ENCODE measurements around the gene HUNK.

HUNK gene

GRCh38 chr21:31893851-31894415 is 21.1 kb downstream of the HUNK start:
- no peaks in the 10 kb centered on the region for H3K4me1 ChIP-seq (ENCODE audit: control insufficient read depth in 1 of 2, insufficient read depth in 1 of 2, low read depth in 1 of 2, low read length in 1 of 2)
- no peaks in the 10 kb centered on the region for H3K27me3 ChIP-seq

GRCh38 chr21:31894457-31894856 is 21.6 kb downstream of the HUNK start:
- no peaks in the 10 kb centered on the region for H3K9me3 ChIP-seq
- H3K4me3 ChIP-seq (ENCODE audit: low read depth in 1 of 2, low read length in 1 of 2): no peak overlapping the region
- H3K36me3 ChIP-seq: no peaks in the 10 kb centered on the region
- no peak for TF ChIP-seq CTCF (IDR thresholded peaks at IDR 0.05)
- H3K27ac ChIP-seq: no peak overlapping the region
- no peaks in the 10 kb centered on the region for H3K4me1 ChIP-seq (ENCODE audit: control insufficient read depth in 1 of 2, insufficient read depth in 1 of 2, low read depth in 1 of 2, low read length in 1 of 2)
- H3K27me3 ChIP-seq: no peaks in the 10 kb centered on the region

More at GRCh38 chr21:31893851-31894415, 21.1 kb downstream of the HUNK start:
- no peak overlapping the region for H3K4me3 ChIP-seq (ENCODE audit: low read depth in 1 of 2, low read length in 1 of 2)
- TF ChIP-seq CTCF (IDR thresholded peaks at IDR 0.05): no peak
- H3K36me3 ChIP-seq: no peaks in the 10 kb centered on the region
- H3K9me3 ChIP-seq: no peaks in the 10 kb centered on the region
- no peak overlapping the region for H3K27ac ChIP-seq

GRCh38 chr21:31895077-31895835 is 22.4 kb downstream of the HUNK start:
- Histone ChIP-seq H3K36me3 (no peaks in the 10 kb centered on the region), H3K27ac (no peak overlapping the region), H3K4me3 (ENCODE audit: low read depth in 1 of 2, low read length in 1 of 2) (no peak overlapping the region), H3K4me1 (ENCODE audit: control insufficient read depth in 1 of 2, insufficient read depth in 1 of 2, low read depth in 1 of 2, low read length in 1 of 2) (no peaks in the 10 kb centered on the region), H3K27me3 (no peaks in the 10 kb centered on the region), H3K9me3 (no peaks in the 10 kb centered on the region)
- no peak for TF ChIP-seq CTCF (IDR thresholded peaks at IDR 0.05)

- no peaks in the 10 kb centered on the region for H3K36me3 ChIP-seq
- no peaks in the 10 kb centered on the region for H3K4me1 ChIP-seq (ENCODE audit: control insufficient read depth in 1 of 2, insufficient read depth in 1 of 2, low read depth in 1 of 2, low read length in 1 of 2)
- H3K9me3 ChIP-seq: no peaks in the 10 kb centered on the region
- H3K27ac ChIP-seq: no peak overlapping the region
- TF ChIP-seq CTCF (IDR thresholded peaks at IDR 0.05): no peak
- no peak overlapping the region for H3K4me3 ChIP-seq (ENCODE audit: low read depth in 1 of 2, low read length in 1 of 2)
- no peaks in the 10 kb centered on the region for H3K27me3 ChIP-seq
Measured at GRCh38 chr21:31896019-31896418, 23.2 kb downstream of the HUNK start.

- no peak overlapping the region for H3K27ac ChIP-seq
- no peaks in the 10 kb centered on the region for H3K9me3 ChIP-seq
- no peaks in the 10 kb centered on the region for H3K27me3 ChIP-seq
- TF ChIP-seq CTCF (IDR thresholded peaks at IDR 0.05): no peak
- H3K36me3 ChIP-seq: no peaks in the 10 kb centered on the region
- H3K4me3 ChIP-seq (ENCODE audit: low read depth in 1 of 2, low read length in 1 of 2): no peak overlapping the region
- H3K4me1 ChIP-seq (ENCODE audit: control insufficient read depth in 1 of 2, insufficient read depth in 1 of 2, low read depth in 1 of 2, low read length in 1 of 2): no peaks in the 10 kb centered on the region
Measured at GRCh38 chr21:31897311-31897710, 24.5 kb downstream of the HUNK start.
